ENCODE results near the gene PC. TPM values are rescaled to one million over a fixed set of nuclear protein-coding genes. Genes with fewer than 3 reads are reported as not detected.

Gene PC
- 27.8 to 40.4 TPM (median 39.8 TPM) in 5 replicates for total RNA-seq (2022; extraction: Qiagen RNA extraction)

GRCh38 chr11:66958232-66958955, at the start of gene PC:
Gene PC (minus strand): TSS chr11:66958383. CDS start chr11:66872159, 86,224 bp downstream.

GRCh38 chr11:66974724-66975404, 16.7 kb upstream of the PC start, which contains the start of gene C11orf86:
Gene C11orf86 (plus strand): TSS chr11:66975304. CDS start chr11:66975363, 59 bp downstream.

GRCh38 chr11:66856496-66857233, 101.5 kb downstream of the PC start, which contains the start of gene LRFN4:
Gene LRFN4 (plus strand): TSS chr11:66857064. CDS start chr11:66857745, 681 bp downstream.

GRCh38 chr11:66842896-66843775, 115.0 kb downstream of the PC start, which contains the start of gene RCE1:
Gene RCE1 (plus strand): TSS chr11:66843441. CDS start chr11:66843456, 15 bp downstream.

Other genes with a start within 250 kb of the PC start
- 8.0 to 11.4 TPM (median 8.7 TPM) in 5 replicates for gene SPTBN2, start 229.2 kb downstream of the PC start, total RNA-seq (2022; extraction: Qiagen RNA extraction)
- 36.7 to 54.9 TPM (median 53.9 TPM) in 5 replicates for gene RCE1, start 114.9 kb downstream of the PC start, total RNA-seq (2022; extraction: Qiagen RNA extraction)
- 87.5 to 118 TPM (median 111 TPM) in 5 replicates for gene LRFN4, start 101.3 kb downstream of the PC start, total RNA-seq (2022; extraction: Qiagen RNA extraction)
- 42.7 to 73.3 TPM (median 62.7 TPM) in 5 replicates for gene C11orf86, start 16.9 kb upstream of the PC start, total RNA-seq (2022; extraction: Qiagen RNA extraction)
- 15.6 to 22.2 TPM (median 19.0 TPM) in 5 replicates for gene SYT12, start 64.8 kb upstream of the PC start, total RNA-seq (2022; extraction: Qiagen RNA extraction)
- 32.5 to 52.9 TPM (median 48.2 TPM) in 5 replicates for gene RHOD, start 98.5 kb upstream of the PC start, total RNA-seq (2022; extraction: Qiagen RNA extraction)
- 42.2 to 43.2 TPM (median 42.9 TPM) in 5 replicates for gene KDM2A, start 160.9 kb upstream of the PC start, total RNA-seq (2022; extraction: Qiagen RNA extraction)

Measured in A549 treated with AZD2906 at 1 μM for 4 hours (cell line).